HepG2 (cell line): ENCODE data around the gene TCEANC.

Source experiments
- CREB1 ChIP-seq, 2 experiments: fragments of 450-650 bp in 1 of 2; IDR thresholded peaks; 2 replicates each; pipeline ENCODE4 v1.6.1; 2016 to 2017; ENCODE audit warnings: control low read depth in 1 of 2, mild to moderate bottlenecking in 1 of 2, missing compliant biosample characterization in 1 of 2, missing genetic modification characterization in 1 of 2
- CTCF ChIP-seq: sonication (generic); formaldehyde crosslinking; IDR thresholded peaks from 2 replicates; pipeline ENCODE4 v1.5.0; 2020; ENCODE audit warnings: mild to moderate bottlenecking, missing genetic modification reagents, moderate library complexity
- FOXK1 ChIP-seq: sonication (generic); formaldehyde crosslinking; IDR thresholded peaks from 2 replicates; pipeline ENCODE4 v1.4.0; 2020; ENCODE audit warnings: low read depth, missing genetic modification reagents, borderline replicate concordance
- IRX3 ChIP-seq: sonication (generic); formaldehyde crosslinking; IDR thresholded peaks from 2 replicates; pipeline ENCODE4 v1.8.1; 2023; ENCODE audit warnings: mild to moderate bottlenecking, low read depth, missing genetic modification reagents, borderline replicate concordance
- JUND ChIP-seq: sonication (generic); formaldehyde crosslinking; IDR thresholded peaks from 2 replicates; pipeline ENCODE4 v1.8.0; 2022; ENCODE audit warnings: mild to moderate bottlenecking, missing genetic modification reagents
- NONO ChIP-seq, 2 experiments: fragments of 450-650 bp in 1 of 2; sonication (generic) in 1 of 2; formaldehyde crosslinking in 1 of 2; IDR thresholded peaks in 1 of 2; conservative IDR thresholded peaks in 1 of 2; 2 replicates each; pipeline versions ENCODE4 v1.6.1 to v1.8.0; 2017 to 2022; ENCODE audit warnings: mild to moderate bottlenecking in 1 of 2, missing genetic modification reagents in 1 of 2, moderate library complexity in 1 of 2
- ZFX ChIP-seq: sonication (generic); formaldehyde crosslinking; IDR thresholded peaks from 2 replicates; pipeline ENCODE4 v1.4.0; 2020; ENCODE audit warnings: mild to moderate bottlenecking, low read depth, missing genetic modification reagents, moderate library complexity
- ZNF3 ChIP-seq: IDR thresholded peaks from 2 replicates; pipeline ENCODE4 v1.7.0; 2017; ENCODE audit warnings: inconsistent platforms
- ZNF766 ChIP-seq: sonication (generic); formaldehyde crosslinking; IDR thresholded peaks from 2 replicates; pipeline ENCODE4 v1.5.0; 2020; ENCODE audit warnings: missing genetic modification reagents, borderline replicate concordance

- TF ChIP-seq JUND (CRISPR knock-in tag) = no peak
- no peak for TF ChIP-seq ZNF766 (CRISPR knock-in tag)
- TF ChIP-seq CREB1 (IDR thresholded peaks at IDR 0.05) = no peak
- TF ChIP-seq CREB1 (CRISPR knock-in tag; IDR thresholded peaks at IDR 0.05) = no peak
- TF ChIP-seq IRX3 (CRISPR knock-in tag) = no peak
- TF ChIP-seq CTCF (CRISPR knock-in tag) = no peak
- no peak for TF ChIP-seq ZNF3 (CRISPR knock-in tag)
- no peak for TF ChIP-seq NONO (IDR thresholded peaks at IDR 0.05)
- TF ChIP-seq NONO (CRISPR knock-in tag; conservative IDR thresholded peaks at IDR 0.05) = no peak
- TF ChIP-seq FOXK1 (CRISPR knock-in tag) = no peak
- no peak for TF ChIP-seq ZFX (CRISPR knock-in tag)
Measured at GRCh38 chrX:13670197-13670596, 17.3 kb downstream of the TCEANC start.
